ENCODE data around the gene DDX21.

GRCh38 chr10:68954904-68955303 lies 1.1 kb upstream of the DDX21 start:
- TF ChIP-seq, protein P1, sequence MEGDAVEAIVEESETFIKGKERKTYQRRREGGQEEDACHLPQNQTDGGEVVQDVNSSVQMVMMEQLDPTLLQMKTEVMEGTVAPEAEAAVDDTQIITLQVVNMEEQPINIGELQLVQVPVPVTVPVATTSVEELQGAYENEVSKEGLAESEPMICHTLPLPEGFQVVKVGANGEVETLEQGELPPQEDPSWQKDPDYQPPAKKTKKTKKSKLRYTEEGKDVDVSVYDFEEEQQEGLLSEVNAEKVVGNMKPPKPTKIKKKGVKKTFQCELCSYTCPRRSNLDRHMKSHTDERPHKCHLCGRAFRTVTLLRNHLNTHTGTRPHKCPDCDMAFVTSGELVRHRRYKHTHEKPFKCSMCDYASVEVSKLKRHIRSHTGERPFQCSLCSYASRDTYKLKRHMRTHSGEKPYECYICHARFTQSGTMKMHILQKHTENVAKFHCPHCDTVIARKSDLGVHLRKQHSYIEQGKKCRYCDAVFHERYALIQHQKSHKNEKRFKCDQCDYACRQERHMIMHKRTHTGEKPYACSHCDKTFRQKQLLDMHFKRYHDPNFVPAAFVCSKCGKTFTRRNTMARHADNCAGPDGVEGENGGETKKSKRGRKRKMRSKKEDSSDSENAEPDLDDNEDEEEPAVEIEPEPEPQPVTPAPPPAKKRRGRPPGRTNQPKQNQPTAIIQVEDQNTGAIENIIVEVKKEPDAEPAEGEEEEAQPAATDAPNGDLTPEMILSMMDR (IDR thresholded peaks at IDR 0.05; ENCODE audit: insufficient read depth, low read length, poor library complexity, severe bottlenecking), result no peak
- no peak for TF ChIP-seq EZH2phosphoT487 (conservative IDR thresholded peaks at IDR 0.05; ENCODE audit: low read length)
